GM23338 (cell line): ENCODE results near the gene ZNF766. TPM values are rescaled to one million over a fixed set of nuclear protein-coding genes. Genes with fewer than 3 reads are reported as not detected.
"Not testable (repeated sequence)": the region's sequence is repeated elsewhere in the genome, so short reads cannot be mapped to it uniquely, and the experiment has no call there.

Source experiments
- ATAC-seq: fragments of 200-7000 bp; cut with Tn5 transposase; 3 replicates; pipeline ENCODE4 v1.9.1; 2020
- DNase-seq: peaks from one replicate; pipeline ENCODE4 v3.0.0-alpha.2; 2015; ENCODE audit warnings: low spot score
- H2AFZ ChIP-seq: fragments of 200-600 bp; sonication (generic); 2 replicates; pipeline ENCODE4 v1.8.0; 2016; ENCODE audit warnings: antibody characterized with exemption, mild to moderate bottlenecking, moderate library complexity
- H3F3A ChIP-seq: fragments of 200-600 bp; sonication (generic); replicated peaks from 2 replicates; pipeline ENCODE4 v1.8.0; 2017; ENCODE audit warnings: antibody characterized with exemption, mixed run types, low read depth
- H3K27ac ChIP-seq: fragments of 200-600 bp; sonication (generic); 2 replicates; pipeline ENCODE4 v1.6.1; 2016; ENCODE audit warnings: low read depth
- H3K27me3 ChIP-seq: fragments of 200-600 bp; sonication (generic); 2 replicates; pipeline ENCODE4 v1.8.0; 2016; ENCODE audit warnings: mild to moderate bottlenecking, mixed run types, moderate library complexity; ENCODE audit not compliant: insufficient read depth
- H3K36me3 ChIP-seq: fragments of 200-600 bp; sonication (generic); 2 replicates; pipeline ENCODE4 v1.8.0; 2016; ENCODE audit warnings: mild to moderate bottlenecking; ENCODE audit not compliant: insufficient read depth
- H3K4me1 ChIP-seq: fragments of 200-600 bp; sonication (generic); 2 replicates; pipeline ENCODE4 v1.8.0; 2016; ENCODE audit warnings: mild to moderate bottlenecking, moderate library complexity; ENCODE audit not compliant: insufficient read depth
- H3K4me2 ChIP-seq: fragments of 200-600 bp; sonication (generic); 2 replicates; pipeline ENCODE4 v1.7.1; 2017; ENCODE audit warnings: mixed run types
- H3K4me3 ChIP-seq: fragments of 200-600 bp; sonication (generic); 2 replicates; pipeline ENCODE4 v1.6.1; 2016; ENCODE audit warnings: mixed run types
- H3K79me2 ChIP-seq: fragments of 200-600 bp; sonication (generic); replicated peaks from 2 replicates; pipeline ENCODE4 v1.8.0; 2017; ENCODE audit warnings: mild to moderate bottlenecking; ENCODE audit not compliant: insufficient read depth
- H3K9me2 ChIP-seq: fragments of 200-600 bp; sonication (generic); 2 replicates; pipeline ENCODE4 v1.8.0; 2017; ENCODE audit not compliant: insufficient read depth
- H4K20me1 ChIP-seq: fragments of 200-600 bp; sonication (generic); replicated peaks from 2 replicates; pipeline ENCODE4 v1.8.0; 2017; ENCODE audit warnings: mild to moderate bottlenecking; ENCODE audit not compliant: insufficient read depth
- H3K27ac Mint-ChIP-seq: 2 replicates; pipeline ENCODE4 v1.8.0; 2020; ENCODE audit warnings: inconsistent platforms, mild to moderate bottlenecking, moderate library complexity, mixed read lengths
- H3K27me3 Mint-ChIP-seq: 3 replicates; pipeline ENCODE4 v1.8.0; 2022; ENCODE audit warnings: low read depth, mild to moderate bottlenecking, moderate library complexity, mixed read lengths, inconsistent platforms; ENCODE audit not compliant: insufficient read depth, poor library complexity
- H3K36me3 Mint-ChIP-seq: 3 replicates; pipeline ENCODE4 v1.8.0; 2021; ENCODE audit warnings: low read depth, mild to moderate bottlenecking, inconsistent platforms, moderate library complexity, mixed read lengths
- H3K4me1 Mint-ChIP-seq: 3 replicates; pipeline ENCODE4 v1.8.0; 2020; ENCODE audit warnings: mild to moderate bottlenecking, inconsistent platforms, mixed read lengths
- H3K4me3 Mint-ChIP-seq: 3 replicates; pipeline ENCODE4 v1.8.0; 2021; ENCODE audit warnings: moderate library complexity, mild to moderate bottlenecking, inconsistent platforms, mixed read lengths
- H3K9me3 Mint-ChIP-seq: 3 replicates; pipeline ENCODE4 v1.8.0; 2020; ENCODE audit warnings: moderate library complexity, mild to moderate bottlenecking, inconsistent platforms, mixed read lengths
- CREB1 ChIP-seq: fragments of 250-450 bp; sonication (Bioruptor Pico); IDR thresholded peaks from 2 replicates; pipeline ENCODE4 v1.5.0; 2020; ENCODE audit warnings: low read depth, mild to moderate bottlenecking, moderate library complexity
- CTCF ChIP-seq, 2 experiments: fragments of 200-600 bp in 1 of 2; sonication (generic) in 1 of 2; conservative IDR thresholded peaks; 2 replicates each; pipeline versions ENCODE4 v1.5.1 to v1.6.1; 2016 to 2017; ENCODE audit warnings: antibody characterized with exemption in 2 of 2, low read depth in 2 of 2, mild to moderate bottlenecking in 2 of 2, moderate library complexity in 1 of 2
- EZH2 ChIP-seq: fragments of 200-600 bp; sonication (generic); IDR thresholded peaks from one replicate; pipeline ENCODE4 v1.8.0; 2017; ENCODE audit warnings: antibody characterized with exemption, mild to moderate bottlenecking, low read depth; ENCODE audit not compliant: unreplicated experiment
- JUNB ChIP-seq: IDR thresholded peaks from one replicate; pipeline ENCODE4 v1.6.1; 2016; ENCODE audit warnings: antibody characterized with exemption; ENCODE audit not compliant: unreplicated experiment
- POLR2AphosphoS5 ChIP-seq: IDR thresholded peaks from 2 replicates; pipeline ENCODE4 v1.6.1; 2016; ENCODE audit warnings: antibody characterized with exemption, low read depth
- REST ChIP-seq: IDR thresholded peaks from one replicate; pipeline ENCODE4 v1.6.1; 2018; ENCODE audit warnings: antibody characterized with exemption; ENCODE audit not compliant: unreplicated experiment
- STAT1 ChIP-seq: IDR thresholded peaks from one replicate; pipeline ENCODE4 v1.6.1; 2016; ENCODE audit warnings: antibody characterized with exemption; ENCODE audit not compliant: unreplicated experiment
- ZNF331 ChIP-seq: fragments of 250-450 bp; sonication (Bioruptor Pico); IDR thresholded peaks from 2 replicates; pipeline ENCODE4 v1.5.0; 2020; ENCODE audit warnings: low read depth, mild to moderate bottlenecking, moderate library complexity
- polyA plus RNA-seq: library from polyadenylated mRNA; unstranded; fragments of >200 nt; fragmentation: Nextera tagmentation; extraction: Ambion mirVana; gene quantifications from 2 replicates; pipeline ENCODE4 v1.2.1, GENCODE V29; 2016
- total RNA-seq: library from RNA; depleted of rRNA; stranded (reverse); fragments of >200 nt; shearing (Covaris generic); gene quantifications from 2 replicates; pipeline ENCODE4 v1.2.3, GENCODE V29; 2014

ZNF766 gene
- total and polyA plus RNA-seq, 2 experiments from 2014 or later = 22.1 to 29.3 TPM

- H3K4me1 ChIP-seq, H3K27me3 ChIP-seq, H4K20me1 ChIP-seq, H3K27ac ChIP-seq, H3F3A ChIP-seq, ATAC-seq, H3K27ac Mint-ChIP-seq, H3K9me3 Mint-ChIP-seq, H3K4me2 ChIP-seq, H3K4me3 ChIP-seq, H3K4me1 Mint-ChIP-seq, DNase-seq, H3K4me3 Mint-ChIP-seq, H3K9me2 ChIP-seq, H3K36me3 Mint-ChIP-seq, H2AFZ ChIP-seq, H3K36me3 ChIP-seq: not testable (repeated sequence)
- H3K79me2 ChIP-seq = peaks cover 10% of the 10 kb centered on the region
- H3K27me3 Mint-ChIP-seq = peaks cover 12% of the 10 kb centered on the region
Measured at GRCh38 chr19:52265556-52265955, 3.8 kb upstream of the ZNF766 start.

- Mint-ChIP-seq H3K4me3 (peak overlapping the region; percentile 97), H3K36me3 (peaks cover 46% of the 10 kb centered on the region), H3K4me1 (peaks cover 15% of the 10 kb centered on the region; the same call in 2 of the 3 replicates), H3K9me3 (peaks cover 9% of the 10 kb centered on the region), H3K27me3 (peaks cover 14% of the 10 kb centered on the region), H3K27ac (peak overlapping the region; percentile 98)
- Histone ChIP-seq H2AFZ (peak overlapping the region; percentile 40; the same call in 1 of the 2 replicates), H3K27me3 (no peaks in the 10 kb centered on the region), H3K4me1 (peaks cover 9% of the 10 kb centered on the region), H3K79me2 (peaks cover 58% of the 10 kb centered on the region), H3K36me3 (peaks cover 5% of the 10 kb centered on the region; the same call in 1 of the 2 replicates), H3K4me2 (peak overlapping the region; percentile 93), H3K9me2 (no peaks in the 10 kb centered on the region; the same call in 1 of the 2 replicates), H3K27ac (peak overlapping the region; percentile 96), H3K4me3 (peak overlapping the region; percentile 98), H3F3A (no peaks in the 10 kb centered on the region), H4K20me1 (peaks cover 25% of the 10 kb centered on the region)
- no peak for TF ChIP-seq POLR2AphosphoS5
- DNase-seq (peak; percentile 35), ATAC-seq (peak; percentile 30)
Measured at GRCh38 chr19:52270266-52270885, 989 bp downstream of the ZNF766 start.

GRCh38 chr19:52273301-52273700 is 3.9 kb downstream of the ZNF766 start:
- Histone ChIP-seq H3K4me3 (no peak overlapping the region), H4K20me1 (peaks cover 53% of the 10 kb centered on the region), H3K4me1 (peaks cover 21% of the 10 kb centered on the region), H3K79me2 (peaks cover 88% of the 10 kb centered on the region), H3K4me2 (no peak overlapping the region), H3K36me3 (peaks cover 5% of the 10 kb centered on the region; the same call in 1 of the 2 replicates), H3K27ac (no peak overlapping the region), H2AFZ (no peak overlapping the region), H3F3A (no peaks in the 10 kb centered on the region), H3K9me2 (no peaks in the 10 kb centered on the region; the same call in 1 of the 2 replicates), H3K27me3 (no peaks in the 10 kb centered on the region)
- ATAC-seq = no peak
- peaks cover 17% of the 10 kb centered on the region for H3K27me3 Mint-ChIP-seq
- H3K9me3 Mint-ChIP-seq = peaks cover 9% of the 10 kb centered on the region
- H3K4me3 Mint-ChIP-seq = no peak overlapping the region
- peaks cover 61% of the 10 kb centered on the region for H3K36me3 Mint-ChIP-seq
- no peak for DNase-seq
- H3K27ac Mint-ChIP-seq = no peak overlapping the region
- peaks cover 30% of the 10 kb centered on the region; the same call in 2 of the 3 replicates for H3K4me1 Mint-ChIP-seq
- TF ChIP-seq CREB1 (CRISPR knock-in tag) = no peak
- no peak for TF ChIP-seq ZNF331 (CRISPR knock-in tag)
- TF ChIP-seq CTCF (conservative IDR thresholded peaks at IDR 0.05; ENCODE audit: low read depth in 2 of 2) = no peak
- no peak for TF ChIP-seq REST
- TF ChIP-seq EZH2 = no peak
- TF ChIP-seq POLR2AphosphoS5 = no peak
- no peak for TF ChIP-seq JUNB
- TF ChIP-seq STAT1 = no peak
